ENCODE results near the gene MRPS26. TPM values are rescaled to one million over a fixed set of nuclear protein-coding genes. Genes with fewer than 3 reads are reported as not detected.
"Not testable (repeated sequence)": the region's sequence is repeated elsewhere in the genome, so short reads cannot be mapped to it uniquely, and the experiment has no call there.

Gene MRPS26
- total RNA-seq, 1 experiment from 2014 or later = 66.5 TPM

DNA sequence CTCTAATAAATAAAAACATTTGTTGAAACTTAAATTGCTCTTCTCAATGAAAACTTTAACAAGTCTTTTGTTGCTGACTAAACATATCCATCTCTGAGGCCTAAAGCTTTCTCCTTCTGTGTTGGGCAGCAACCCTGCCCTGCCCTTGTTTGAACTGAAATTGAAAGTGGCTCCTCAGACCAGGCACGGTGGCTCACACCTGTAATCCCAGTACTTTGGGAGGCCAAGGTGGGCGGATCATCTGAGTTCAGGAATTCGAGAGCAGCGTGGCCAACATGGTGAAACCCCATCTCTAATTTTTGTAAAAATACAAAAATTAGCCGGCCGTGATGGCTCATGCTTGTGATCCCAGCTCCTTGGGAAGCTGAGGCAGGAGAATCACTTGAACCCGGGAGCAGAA is 31.7 kb upstream of the MRPS26 start:
- Histone ChIP-seq H3K4me2 (ENCODE audit: low read depth, low read length, poor library complexity, severe bottlenecking) (no peak overlapping the region), H3K9me3 (ENCODE audit: low read length) (no peaks in the 10 kb centered on the region), H3K79me2 (ENCODE audit: low read length) (no peaks in the 10 kb centered on the region), H3K4me1 (ENCODE audit: low read length) (no peaks in the 10 kb centered on the region), H3K36me3 (ENCODE audit: insufficient read depth, low read length) (peaks cover 13% of the 10 kb centered on the region), H3K27me3 (ENCODE audit: low read length) (no peaks in the 10 kb centered on the region), H4K20me1 (ENCODE audit: insufficient read depth, low read depth, low read length) (no peaks in the 10 kb centered on the region), H2AFZ (ENCODE audit: low read length) (no peak overlapping the region), H3K9ac (ENCODE audit: low read length) (no peak overlapping the region), H3K27ac (ENCODE audit: low read length) (no peak overlapping the region), H3K9me2 (replicated peaks; ENCODE audit: insufficient read depth, low read length) (no peaks in the 10 kb centered on the region), H3K4me3 (ENCODE audit: low read length) (no peak overlapping the region)
- DNase-seq = no peak

DNA sequence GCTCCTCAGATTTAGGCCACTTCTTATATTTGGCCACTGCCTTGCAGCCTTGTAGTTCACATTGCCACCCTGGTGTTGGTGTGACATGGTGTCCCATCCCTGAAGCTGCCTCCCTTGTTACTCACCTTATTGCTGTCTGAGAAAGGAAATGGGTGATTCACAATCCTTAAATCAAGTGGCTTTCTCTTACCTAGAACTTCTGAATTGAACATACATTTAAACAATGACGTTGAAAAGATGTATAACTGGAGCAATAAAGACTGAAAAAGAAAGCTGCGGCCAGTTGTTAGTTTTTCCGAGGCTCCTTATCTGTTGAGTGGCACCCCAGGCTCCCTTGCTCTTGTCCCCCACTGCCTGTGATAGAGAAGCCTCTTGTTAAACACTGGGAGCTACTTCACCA is 31.2 kb upstream of the MRPS26 start:
- H3K27ac ChIP-seq (ENCODE audit: low read length) = no peak overlapping the region
- no peaks in the 10 kb centered on the region for H3K9me2 ChIP-seq (replicated peaks; ENCODE audit: insufficient read depth, low read length)
- H3K79me2 ChIP-seq (ENCODE audit: low read length) = no peaks in the 10 kb centered on the region
- no peak for DNase-seq
- H3K4me1 ChIP-seq (ENCODE audit: low read length) = no peaks in the 10 kb centered on the region
- no peaks in the 10 kb centered on the region for H4K20me1 ChIP-seq (ENCODE audit: insufficient read depth, low read depth, low read length)
- no peak overlapping the region for H2AFZ ChIP-seq (ENCODE audit: low read length)
- H3K9me3 ChIP-seq (ENCODE audit: low read length) = no peaks in the 10 kb centered on the region
- H3K36me3 ChIP-seq (ENCODE audit: insufficient read depth, low read length) = peaks cover 13% of the 10 kb centered on the region
- H3K9ac ChIP-seq (ENCODE audit: low read length) = no peak overlapping the region
- H3K4me2 ChIP-seq (ENCODE audit: low read depth, low read length, poor library complexity, severe bottlenecking) = no peak overlapping the region
- no peaks in the 10 kb centered on the region for H3K27me3 ChIP-seq (ENCODE audit: low read length)
- no peak overlapping the region for H3K4me3 ChIP-seq (ENCODE audit: low read length)

DNA sequence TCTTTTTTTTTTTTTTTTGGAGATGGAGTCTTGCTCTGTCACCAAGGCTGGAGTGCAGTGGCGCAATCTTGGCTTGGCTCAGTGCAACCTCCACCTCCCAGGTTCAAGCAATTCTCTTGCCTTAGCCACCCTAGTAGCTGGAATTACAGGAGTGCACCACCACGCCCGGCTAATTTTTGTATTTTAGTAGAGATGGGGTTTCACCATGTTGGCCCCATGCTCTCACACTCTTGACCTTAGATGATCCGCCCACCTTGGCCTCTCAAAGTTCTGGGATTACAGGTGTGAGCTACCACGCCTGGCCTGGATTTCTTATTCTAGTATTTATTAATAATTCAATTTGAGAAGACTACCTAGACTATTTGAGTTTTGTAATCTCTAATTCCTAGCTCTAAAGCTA is 30.6 kb upstream of the MRPS26 start:
- not testable (repeated sequence) for H4K20me1 ChIP-seq (ENCODE audit: insufficient read depth, low read depth, low read length); H3K27me3 ChIP-seq (ENCODE audit: low read length); H2AFZ ChIP-seq (ENCODE audit: low read length); H3K4me1 ChIP-seq (ENCODE audit: low read length); H3K27ac ChIP-seq (ENCODE audit: low read length); DNase-seq; H3K9me2 ChIP-seq (replicated peaks; ENCODE audit: insufficient read depth, low read length); H3K79me2 ChIP-seq (ENCODE audit: low read length); H3K9me3 ChIP-seq (ENCODE audit: low read length); H3K9ac ChIP-seq (ENCODE audit: low read length); H3K4me3 ChIP-seq (ENCODE audit: low read length); H3K4me2 ChIP-seq (ENCODE audit: low read depth, low read length, poor library complexity, severe bottlenecking)
- H3K36me3 ChIP-seq (ENCODE audit: insufficient read depth, low read length) = peaks cover 13% of the 10 kb centered on the region

DNA sequence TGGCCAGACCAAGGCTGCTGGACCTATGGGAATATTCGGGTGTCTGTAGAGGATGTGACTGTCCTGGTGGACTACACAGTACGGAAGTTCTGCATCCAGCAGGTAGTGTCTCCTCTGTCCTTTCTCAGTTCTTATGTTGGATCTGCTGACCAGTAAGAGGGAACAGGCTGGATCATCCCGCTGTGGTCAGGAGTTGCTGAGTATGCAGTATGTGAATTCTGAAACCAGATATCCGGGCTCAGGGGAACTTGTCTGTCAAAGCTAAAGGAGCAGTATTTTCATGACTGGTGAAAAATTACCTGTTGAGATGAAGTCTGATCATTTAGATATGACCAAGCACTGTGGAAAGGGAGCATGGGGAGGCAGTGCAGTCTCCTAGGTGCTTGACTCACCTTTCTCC is 24.5 kb upstream of the MRPS26 start:
- H3K4me1 ChIP-seq (ENCODE audit: low read length) = no peaks in the 10 kb centered on the region
- no peak overlapping the region for H2AFZ ChIP-seq (ENCODE audit: low read length)
- H3K36me3 ChIP-seq (ENCODE audit: insufficient read depth, low read length) = peaks cover 21% of the 10 kb centered on the region
- no peaks in the 10 kb centered on the region for H3K79me2 ChIP-seq (ENCODE audit: low read length)
- H4K20me1 ChIP-seq (ENCODE audit: insufficient read depth, low read depth, low read length) = no peaks in the 10 kb centered on the region
- no peak for DNase-seq
- H3K4me3 ChIP-seq (ENCODE audit: low read length) = no peak overlapping the region
- no peak overlapping the region for H3K9ac ChIP-seq (ENCODE audit: low read length)
- no peaks in the 10 kb centered on the region for H3K27me3 ChIP-seq (ENCODE audit: low read length)
- no peaks in the 10 kb centered on the region for H3K9me3 ChIP-seq (ENCODE audit: low read length)
- no peak overlapping the region for H3K27ac ChIP-seq (ENCODE audit: low read length)
- no peaks in the 10 kb centered on the region for H3K9me2 ChIP-seq (replicated peaks; ENCODE audit: insufficient read depth, low read length)
- no peak overlapping the region for H3K4me2 ChIP-seq (ENCODE audit: low read depth, low read length, poor library complexity, severe bottlenecking)

DNA sequence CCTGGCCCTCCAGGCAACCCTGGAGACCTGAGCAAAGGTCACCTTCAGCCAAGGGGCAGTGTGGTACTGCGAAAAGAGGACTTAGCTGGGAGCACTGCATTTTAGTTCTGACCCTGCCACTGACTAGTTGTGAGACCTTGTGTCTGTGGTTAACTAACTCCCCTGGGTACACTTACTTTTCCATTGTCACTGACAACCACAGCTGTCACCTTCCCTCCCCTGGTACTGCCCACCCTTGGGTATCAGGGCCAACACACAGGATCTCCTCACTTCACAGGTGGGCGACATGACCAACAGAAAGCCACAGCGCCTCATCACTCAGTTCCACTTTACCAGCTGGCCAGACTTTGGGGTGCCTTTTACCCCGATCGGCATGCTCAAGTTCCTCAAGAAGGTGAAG is 24.1 kb upstream of the MRPS26 start:
- Histone ChIP-seq H2AFZ (ENCODE audit: low read length) (no peak overlapping the region), H3K9me3 (ENCODE audit: low read length) (no peaks in the 10 kb centered on the region), H3K9me2 (replicated peaks; ENCODE audit: insufficient read depth, low read length) (no peaks in the 10 kb centered on the region), H3K9ac (ENCODE audit: low read length) (no peak overlapping the region), H4K20me1 (ENCODE audit: insufficient read depth, low read depth, low read length) (no peaks in the 10 kb centered on the region), H3K4me2 (ENCODE audit: low read depth, low read length, poor library complexity, severe bottlenecking) (no peak overlapping the region), H3K79me2 (ENCODE audit: low read length) (no peaks in the 10 kb centered on the region), H3K27me3 (ENCODE audit: low read length) (no peaks in the 10 kb centered on the region), H3K36me3 (ENCODE audit: insufficient read depth, low read length) (peaks cover 25% of the 10 kb centered on the region), H3K4me1 (ENCODE audit: low read length) (no peaks in the 10 kb centered on the region), H3K27ac (ENCODE audit: low read length) (no peak overlapping the region), H3K4me3 (ENCODE audit: low read length) (no peak overlapping the region)
- no peak for DNase-seq

DNA sequence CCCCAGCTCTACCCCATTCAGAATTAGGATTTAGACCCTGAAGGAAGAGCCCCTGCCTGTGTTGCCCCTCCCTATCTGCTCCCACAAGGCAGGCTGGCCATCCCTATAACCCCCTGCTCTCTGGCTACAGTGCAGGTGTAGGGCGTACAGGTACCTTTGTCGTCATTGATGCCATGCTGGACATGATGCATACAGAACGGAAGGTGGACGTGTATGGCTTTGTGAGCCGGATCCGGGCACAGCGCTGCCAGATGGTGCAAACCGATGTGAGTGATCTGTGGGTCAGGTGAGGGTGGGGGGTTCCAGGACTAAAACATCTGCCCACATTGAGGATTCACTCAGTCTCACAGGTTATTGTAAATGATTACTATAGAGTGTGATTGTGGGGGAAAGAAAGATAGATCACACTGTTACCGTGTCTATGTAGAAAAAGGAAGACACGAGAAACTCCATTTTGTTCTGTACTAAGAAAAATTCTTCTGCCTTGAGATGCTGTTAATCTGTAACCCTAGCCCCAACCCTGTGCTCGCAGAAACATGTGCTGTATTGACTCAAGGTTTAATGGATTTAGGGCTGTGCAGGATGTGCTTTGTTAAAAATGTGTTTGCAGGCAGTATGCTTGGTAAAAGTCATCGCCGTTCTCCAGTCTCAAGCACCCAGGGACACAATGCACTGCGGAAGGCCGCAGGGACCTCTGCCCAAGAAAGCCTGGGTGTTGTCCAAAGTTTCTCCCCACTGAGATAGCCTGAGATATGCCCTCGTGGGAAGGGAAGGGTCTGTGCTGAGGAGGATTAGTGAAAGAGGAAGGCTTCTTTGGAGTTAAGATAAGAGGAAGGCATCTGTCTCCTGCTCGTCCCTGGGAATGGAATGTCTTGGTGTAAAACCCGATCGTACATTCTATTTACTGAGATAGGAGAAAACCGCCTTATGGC is 23.0 kb upstream of the MRPS26 start:
- H3K4me2 ChIP-seq (ENCODE audit: low read depth, low read length, poor library complexity, severe bottlenecking); H3K79me2 ChIP-seq (ENCODE audit: low read length); H3K27ac ChIP-seq (ENCODE audit: low read length); DNase-seq; H3K27me3 ChIP-seq (ENCODE audit: low read length); H3K4me3 ChIP-seq (ENCODE audit: low read length); H3K9ac ChIP-seq (ENCODE audit: low read length); H3K9me3 ChIP-seq (ENCODE audit: low read length); H3K4me1 ChIP-seq (ENCODE audit: low read length); H4K20me1 ChIP-seq (ENCODE audit: insufficient read depth, low read depth, low read length); H3K9me2 ChIP-seq (replicated peaks; ENCODE audit: insufficient read depth, low read length); H2AFZ ChIP-seq (ENCODE audit: low read length): not testable (repeated sequence)
- H3K36me3 ChIP-seq (ENCODE audit: insufficient read depth, low read length) = peaks cover 28% of the 10 kb centered on the region

DNA sequence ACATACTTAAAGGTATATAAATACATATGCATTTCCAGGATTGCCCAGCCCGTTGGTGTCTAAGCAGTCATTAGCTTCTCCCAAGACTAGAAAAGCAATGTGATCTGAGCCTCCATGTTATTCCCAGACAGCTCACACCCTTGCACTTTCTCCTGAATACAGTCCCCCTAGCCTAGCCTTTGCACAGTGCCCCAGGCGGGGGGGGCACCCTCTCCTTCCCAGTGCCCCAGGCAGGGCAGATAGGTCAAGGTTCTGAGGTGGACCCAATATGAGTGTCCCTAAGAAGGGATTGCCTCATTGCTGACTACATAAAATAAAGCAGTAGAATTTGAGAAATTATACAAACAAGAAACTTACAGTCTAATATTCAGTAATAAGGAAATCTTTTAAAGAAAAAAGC is 17.9 kb upstream of the MRPS26 start:
- H3K9me2 ChIP-seq (replicated peaks; ENCODE audit: insufficient read depth, low read length) = no peaks in the 10 kb centered on the region
- H3K4me2 ChIP-seq (ENCODE audit: low read depth, low read length, poor library complexity, severe bottlenecking) = no peak overlapping the region
- no peaks in the 10 kb centered on the region for H3K4me1 ChIP-seq (ENCODE audit: low read length)
- H3K9ac ChIP-seq (ENCODE audit: low read length) = no peak overlapping the region
- no peaks in the 10 kb centered on the region for H3K9me3 ChIP-seq (ENCODE audit: low read length)
- no peaks in the 10 kb centered on the region for H3K27me3 ChIP-seq (ENCODE audit: low read length)
- no peak overlapping the region for H3K4me3 ChIP-seq (ENCODE audit: low read length)
- no peak overlapping the region for H3K27ac ChIP-seq (ENCODE audit: low read length)
- H3K79me2 ChIP-seq (ENCODE audit: low read length) = no peaks in the 10 kb centered on the region
- H4K20me1 ChIP-seq (ENCODE audit: insufficient read depth, low read depth, low read length) = no peaks in the 10 kb centered on the region
- peaks cover 24% of the 10 kb centered on the region; the same call in 1 of the 2 replicates for H3K36me3 ChIP-seq (ENCODE audit: insufficient read depth, low read length)
- DNase-seq = no peak
- no peak overlapping the region for H2AFZ ChIP-seq (ENCODE audit: low read length)

DNA sequence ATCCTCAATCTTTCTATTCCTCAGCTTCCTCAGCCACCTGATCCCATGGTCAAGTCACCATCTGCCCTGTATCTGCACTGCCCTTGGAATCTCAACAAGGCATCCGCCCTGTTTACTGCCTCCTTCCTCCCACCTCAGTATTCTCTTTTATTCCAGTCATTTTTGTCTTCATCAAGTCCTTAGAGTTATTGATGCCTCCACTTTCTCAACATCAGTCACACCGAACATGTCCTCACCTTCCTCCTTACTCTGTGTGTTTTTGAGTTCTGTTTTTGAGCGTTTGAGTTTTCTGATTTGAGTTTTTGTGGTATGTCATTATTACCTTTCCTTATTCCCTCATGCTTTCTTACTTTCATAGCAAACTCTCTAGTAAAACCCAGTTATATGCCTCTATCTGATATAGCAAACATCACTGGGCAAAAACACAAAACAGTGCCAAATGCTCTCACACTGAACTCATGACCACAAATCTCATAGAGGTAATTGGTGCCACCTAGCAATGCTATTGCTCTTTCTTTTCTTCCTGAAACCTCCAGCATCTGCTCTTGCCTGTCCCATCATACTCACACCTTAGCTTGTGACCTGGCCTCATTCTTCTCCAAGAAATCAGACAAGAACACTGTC is 14.2 kb upstream of the MRPS26 start:
- peaks cover 20% of the 10 kb centered on the region; the same call in 1 of the 2 replicates for H3K36me3 ChIP-seq (ENCODE audit: insufficient read depth, low read length)
- no peak overlapping the region for H3K4me3 ChIP-seq (ENCODE audit: low read length)
- no peak overlapping the region for H3K4me2 ChIP-seq (ENCODE audit: low read depth, low read length, poor library complexity, severe bottlenecking)
- no peak overlapping the region for H2AFZ ChIP-seq (ENCODE audit: low read length)
- H3K27ac ChIP-seq (ENCODE audit: low read length) = no peak overlapping the region
- no peak overlapping the region for H3K9ac ChIP-seq (ENCODE audit: low read length)
- H3K9me3 ChIP-seq (ENCODE audit: low read length) = no peaks in the 10 kb centered on the region
- no peaks in the 10 kb centered on the region for H4K20me1 ChIP-seq (ENCODE audit: insufficient read depth, low read depth, low read length)
- DNase-seq = no peak
- H3K9me2 ChIP-seq (replicated peaks; ENCODE audit: insufficient read depth, low read length) = no peaks in the 10 kb centered on the region
- H3K79me2 ChIP-seq (ENCODE audit: low read length) = no peaks in the 10 kb centered on the region
- no peaks in the 10 kb centered on the region for H3K27me3 ChIP-seq (ENCODE audit: low read length)
- no peaks in the 10 kb centered on the region for H3K4me1 ChIP-seq (ENCODE audit: low read length)
